BLaER1 (cell line): Measurements from ENCODE around the gene LHPP.
A peak's percentile ranks its signal among the peaks of the same experiment; 100 is the strongest.

Experiments
- H3K27ac ChIP-seq: shearing (Covaris generic); formaldehyde crosslinking; 2 replicates; pipeline ENCODE4 v1.8.1; 2022
- H3K27me3 ChIP-seq: shearing (Covaris generic); formaldehyde crosslinking; 2 replicates; pipeline ENCODE4 v1.8.1; 2022
- H3K36me3 ChIP-seq: shearing (Covaris generic); formaldehyde crosslinking; 2 replicates; pipeline ENCODE4 v1.8.1; 2022
- H3K4me1 ChIP-seq: shearing (Covaris generic); formaldehyde crosslinking; 2 replicates; pipeline ENCODE4 v1.8.1; 2022
- H3K4me2 ChIP-seq: shearing (Covaris generic); formaldehyde crosslinking; 2 replicates; pipeline ENCODE4 v1.8.1; 2022
- H3K4me3 ChIP-seq: shearing (Covaris generic); formaldehyde crosslinking; 2 replicates; pipeline ENCODE4 v1.8.1; 2022
- H3K9ac ChIP-seq: shearing (Covaris generic); formaldehyde crosslinking; 2 replicates; pipeline ENCODE4 v1.8.1; 2022
- H3K9me3 ChIP-seq: shearing (Covaris generic); formaldehyde crosslinking; 2 replicates; pipeline ENCODE4 v1.8.1; 2022
- H4K20me1 ChIP-seq: shearing (Covaris generic); formaldehyde crosslinking; 2 replicates; pipeline ENCODE4 v1.8.1; 2022
- Cebpa-rat ChIP-seq: shearing (Covaris generic); IDR thresholded peaks from 2 replicates; pipeline ENCODE4 v1.8.1; 2022

LHPP gene

GRCh38 chr10:124648131-124648475 is 186.5 kb downstream of the LHPP start:
- H3K27me3 ChIP-seq: no peaks in the 10 kb centered on the region
- H3K36me3 ChIP-seq: peaks cover 17% of the 10 kb centered on the region; the same call in 1 of the 2 replicates
- H3K4me1 ChIP-seq: peaks cover 100% of the 10 kb centered on the region
- H3K9me3 ChIP-seq: no peaks in the 10 kb centered on the region
- H3K9ac ChIP-seq: peak overlapping the region; percentile 30; the same call in 1 of the 2 replicates
- H3K4me3 ChIP-seq: peak overlapping the region; percentile 46
- peak overlapping the region; percentile 72 for H3K27ac ChIP-seq
- peaks cover 100% of the 10 kb centered on the region for H4K20me1 ChIP-seq
- peak overlapping the region; percentile 99 for H3K4me2 ChIP-seq
- TF ChIP-seq Cebpa-rat: no peak

- peak overlapping the region; percentile 46 for H3K4me3 ChIP-seq
- peaks cover 100% of the 10 kb centered on the region for H3K4me1 ChIP-seq
- H3K9me3 ChIP-seq: no peaks in the 10 kb centered on the region
- peak overlapping the region; percentile 30; the same call in 1 of the 2 replicates for H3K9ac ChIP-seq
- H3K27me3 ChIP-seq: no peaks in the 10 kb centered on the region
- peaks cover 100% of the 10 kb centered on the region for H4K20me1 ChIP-seq
- TF ChIP-seq Cebpa-rat: no peak
- H3K27ac ChIP-seq: peak overlapping the region; percentile 72
- H3K36me3 ChIP-seq: peaks cover 24% of the 10 kb centered on the region
- H3K4me2 ChIP-seq: peak overlapping the region; percentile 99
These were observed 187.1 kb downstream of the LHPP start for GRCh38 chr10:124648738-124649137.

GRCh38 chr10:124649214-124649613 is 187.6 kb downstream of the LHPP start:
- no peak overlapping the region for H3K4me3 ChIP-seq
- H3K9ac ChIP-seq: peak overlapping the region; percentile 40; the same call in 1 of the 2 replicates
- H3K27ac ChIP-seq: peak overlapping the region; percentile 72; the same call in 1 of the 2 replicates
- peaks cover 27% of the 10 kb centered on the region for H3K36me3 ChIP-seq
- H3K9me3 ChIP-seq: no peaks in the 10 kb centered on the region
- peaks cover 100% of the 10 kb centered on the region for H4K20me1 ChIP-seq
- no peak for TF ChIP-seq Cebpa-rat
- no peaks in the 10 kb centered on the region for H3K27me3 ChIP-seq
- H3K4me2 ChIP-seq: peak overlapping the region; percentile 99
- H3K4me1 ChIP-seq: peaks cover 100% of the 10 kb centered on the region

- Histone ChIP-seq H3K27me3 (no peaks in the 10 kb centered on the region), H3K9me3 (no peaks in the 10 kb centered on the region), H3K4me1 (peaks cover 100% of the 10 kb centered on the region), H3K36me3 (peaks cover 28% of the 10 kb centered on the region), H4K20me1 (peaks cover 100% of the 10 kb centered on the region), H3K27ac (peak overlapping the region; percentile 56; the same call in 1 of the 2 replicates), H3K9ac (no peak overlapping the region), H3K4me3 (no peak overlapping the region), H3K4me2 (peak overlapping the region; percentile 99)
- TF ChIP-seq Cebpa-rat: no peak
These were observed 188.6 kb downstream of the LHPP start for GRCh38 chr10:124650263-124650662.

- Histone ChIP-seq H3K27me3 (no peaks in the 10 kb centered on the region), H3K4me1 (peaks cover 100% of the 10 kb centered on the region), H3K36me3 (peaks cover 31% of the 10 kb centered on the region), H3K27ac (peak overlapping the region; percentile 56), H3K4me3 (no peak overlapping the region), H3K9me3 (no peaks in the 10 kb centered on the region), H3K4me2 (peak overlapping the region; percentile 79), H3K9ac (peak overlapping the region; percentile 36; the same call in 1 of the 2 replicates), H4K20me1 (peaks cover 100% of the 10 kb centered on the region)
- no peak for TF ChIP-seq Cebpa-rat
These were observed 189.3 kb downstream of the LHPP start for GRCh38 chr10:124650820-124651401.

GRCh38 chr10:124651402-124651891 is 189.8 kb downstream of the LHPP start:
- Histone ChIP-seq H3K4me3 (no peak overlapping the region), H3K27me3 (no peaks in the 10 kb centered on the region), H4K20me1 (peaks cover 100% of the 10 kb centered on the region), H3K27ac (peak overlapping the region; percentile 56), H3K36me3 (peaks cover 31% of the 10 kb centered on the region), H3K9me3 (no peaks in the 10 kb centered on the region), H3K9ac (peak overlapping the region; percentile 36; the same call in 1 of the 2 replicates), H3K4me1 (peaks cover 100% of the 10 kb centered on the region), H3K4me2 (peak overlapping the region; percentile 79)
- no peak for TF ChIP-seq Cebpa-rat

GRCh38 chr10:124652200-124652599 is 190.6 kb downstream of the LHPP start:
- Histone ChIP-seq H3K4me1 (peaks cover 97% of the 10 kb centered on the region), H3K27ac (no peak overlapping the region)

GRCh38 chr10:124652701-124653100 is 191.1 kb downstream of the LHPP start:
- Histone ChIP-seq H3K4me3 (no peak overlapping the region), H3K27ac (0 out of 2 replicates have a peak overlapping the region, but pooled peaks have one; percentile 3), H3K27me3 (no peaks in the 10 kb centered on the region), H3K9me3 (no peaks in the 10 kb centered on the region), H3K36me3 (peaks cover 31% of the 10 kb centered on the region), H3K9ac (no peak overlapping the region; the same call in 1 of the 2 replicates), H4K20me1 (peaks cover 96% of the 10 kb centered on the region), H3K4me1 (peaks cover 97% of the 10 kb centered on the region), H3K4me2 (peak overlapping the region; percentile 79)
- no peak for TF ChIP-seq Cebpa-rat

More at GRCh38 chr10:124652200-124652599, 190.6 kb downstream of the LHPP start:
- no peak for TF ChIP-seq Cebpa-rat
- H3K4me2 ChIP-seq: peak overlapping the region; percentile 79
- H3K36me3 ChIP-seq: peaks cover 31% of the 10 kb centered on the region
- H4K20me1 ChIP-seq: peaks cover 96% of the 10 kb centered on the region
- no peak overlapping the region; the same call in 1 of the 2 replicates for H3K9ac ChIP-seq
- H3K27me3 ChIP-seq: no peaks in the 10 kb centered on the region
- H3K9me3 ChIP-seq: no peaks in the 10 kb centered on the region
- no peak overlapping the region for H3K4me3 ChIP-seq

GRCh38 chr10:124653311-124653710 is 191.7 kb downstream of the LHPP start:
- Histone ChIP-seq H3K4me1 (peaks cover 97% of the 10 kb centered on the region), H3K27ac (0 out of 2 replicates have a peak overlapping the region, but pooled peaks have one; percentile 3)
- no peak for TF ChIP-seq Cebpa-rat

More at GRCh38 chr10:124653311-124653710, 191.7 kb downstream of the LHPP start:
- H4K20me1 ChIP-seq: peaks cover 96% of the 10 kb centered on the region
- no peaks in the 10 kb centered on the region for H3K9me3 ChIP-seq
- H3K9ac ChIP-seq: no peak overlapping the region; the same call in 1 of the 2 replicates
- H3K36me3 ChIP-seq: peaks cover 31% of the 10 kb centered on the region
- peak overlapping the region; percentile 79 for H3K4me2 ChIP-seq
- H3K4me3 ChIP-seq: no peak overlapping the region
- H3K27me3 ChIP-seq: no peaks in the 10 kb centered on the region
